Mucosa of rectum (tissue), 2 donors: ENCODE data around the gene DOK1.

Source experiments
- H3K27ac ChIP-seq, 2 donors: one replicate each; pipeline ENCODE4 v1.7.0; 2013; ENCODE audit warnings: inconsistent platforms in 2 of 2, low read depth in 2 of 2, low read length in 2 of 2
- H3K27me3 ChIP-seq, 2 donors: one replicate each; pipeline ENCODE4 v1.7.0; 2013; ENCODE audit warnings: low read length in 2 of 2; ENCODE audit not compliant: control insufficient read depth in 2 of 2, insufficient read depth in 2 of 2
- H3K36me3 ChIP-seq, 2 donors: one replicate each; pipeline ENCODE4 v1.7.0; 2013; ENCODE audit warnings: low read length in 2 of 2; ENCODE audit not compliant: control insufficient read depth in 2 of 2, insufficient read depth in 2 of 2
- H3K4me1 ChIP-seq, 2 donors: one replicate each; pipeline ENCODE4 v1.7.0; 2013; ENCODE audit warnings: low read length in 2 of 2, mild to moderate bottlenecking in 1 of 2; ENCODE audit not compliant: control insufficient read depth in 2 of 2, insufficient read depth in 2 of 2
- H3K4me3 ChIP-seq, 2 donors: one replicate each; pipeline ENCODE4 v1.7.0; 2013; ENCODE audit warnings: low read length in 2 of 2
- H3K9ac ChIP-seq, 2 donors: one replicate each; pipeline ENCODE4 v1.7.0; 2013; ENCODE audit warnings: low read length in 2 of 2, low read depth in 1 of 2, mild to moderate bottlenecking in 1 of 2
- H3K9me3 ChIP-seq, 2 donors: one replicate each; pipeline ENCODE4 v1.7.0; 2013; ENCODE audit warnings: low read length in 2 of 2; ENCODE audit not compliant: control insufficient read depth in 2 of 2
- donor health status: healthy.
- donor health status: Normal muscosa, but diverticular disease.

Gene DOK1

DNA sequence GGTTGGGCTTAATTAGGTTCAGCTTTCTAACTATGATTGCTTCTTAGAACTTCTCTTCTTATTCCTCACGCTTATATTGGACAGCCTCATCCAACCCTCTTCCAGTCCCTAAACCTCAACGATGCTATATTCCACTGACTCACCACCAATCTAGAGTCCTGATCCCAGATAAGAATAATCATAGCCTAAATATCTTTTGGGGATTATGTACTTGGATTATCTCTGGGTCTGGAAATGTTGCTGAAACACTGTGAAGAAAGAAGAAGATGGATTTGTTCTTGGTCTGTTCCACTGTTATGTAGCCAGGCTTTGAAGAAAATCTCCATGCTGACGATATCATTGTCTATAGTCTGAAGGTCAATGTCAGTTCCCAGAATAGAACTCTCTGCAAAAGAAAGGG lies 26.9 kb downstream of the DOK1 start:
- Histone ChIP-seq H3K27me3 (no peaks in the 10 kb centered on the region), H3K9me3 (no peaks in the 10 kb centered on the region), H3K9ac (no peak overlapping the region), H3K36me3 (no peaks in the 10 kb centered on the region), H3K27ac (no peak overlapping the region), H3K4me1 (no peaks in the 10 kb centered on the region), H3K4me3 (no peak overlapping the region)

DNA sequence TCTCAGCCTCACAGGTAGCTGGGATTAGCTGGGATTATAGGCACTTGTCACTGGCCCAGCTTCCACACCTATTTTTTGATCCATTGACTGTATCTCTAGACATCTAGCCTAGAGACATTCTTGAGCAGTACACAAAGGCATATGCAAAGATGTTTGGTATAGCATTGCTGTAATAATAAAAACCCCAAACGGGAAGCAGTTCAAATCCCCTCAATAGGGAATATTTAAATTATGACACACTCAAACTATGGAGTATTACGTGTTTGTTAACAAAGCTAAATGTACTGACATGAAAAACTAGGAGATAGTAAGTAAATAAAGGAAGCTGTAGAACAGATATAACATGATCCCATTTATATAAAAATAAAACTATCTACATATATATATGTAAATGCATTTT lies 27.7 kb downstream of the DOK1 start:
- no peak overlapping the region for H3K4me3 ChIP-seq
- H3K27ac ChIP-seq, result no peak overlapping the region
- H3K27me3 ChIP-seq, result no peaks in the 10 kb centered on the region
- no peaks in the 10 kb centered on the region for H3K36me3 ChIP-seq
- no peaks in the 10 kb centered on the region for H3K9me3 ChIP-seq
- no peak overlapping the region for H3K9ac ChIP-seq
- H3K4me1 ChIP-seq, result no peaks in the 10 kb centered on the region

DNA sequence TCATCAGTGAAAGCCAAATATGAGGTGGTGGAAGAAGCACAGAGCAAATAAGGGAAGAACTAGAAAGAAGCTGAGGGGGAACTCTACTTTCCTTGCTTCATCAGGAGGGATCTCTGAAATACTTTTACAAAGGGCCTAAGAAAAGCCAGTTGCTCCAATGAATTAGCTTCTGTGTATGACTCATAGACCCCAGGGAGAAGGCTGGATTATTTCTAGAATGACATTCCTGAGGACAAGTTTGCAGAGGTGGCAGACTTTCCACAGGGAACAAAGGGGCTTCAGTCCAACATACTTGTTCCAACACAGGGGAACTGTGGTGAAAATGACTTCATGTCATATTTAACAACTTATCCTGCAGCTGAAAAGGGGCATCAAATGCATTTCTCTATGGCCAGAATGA lies 29.0 kb downstream of the DOK1 start:
- H3K4me1 ChIP-seq, result no peaks in the 10 kb centered on the region
- H3K9me3 ChIP-seq, result no peaks in the 10 kb centered on the region
- no peaks in the 10 kb centered on the region for H3K36me3 ChIP-seq
- H3K27ac ChIP-seq, result no peak overlapping the region
- H3K9ac ChIP-seq, result no peak overlapping the region
- no peak overlapping the region for H3K4me3 ChIP-seq
- H3K27me3 ChIP-seq, result no peaks in the 10 kb centered on the region

DNA sequence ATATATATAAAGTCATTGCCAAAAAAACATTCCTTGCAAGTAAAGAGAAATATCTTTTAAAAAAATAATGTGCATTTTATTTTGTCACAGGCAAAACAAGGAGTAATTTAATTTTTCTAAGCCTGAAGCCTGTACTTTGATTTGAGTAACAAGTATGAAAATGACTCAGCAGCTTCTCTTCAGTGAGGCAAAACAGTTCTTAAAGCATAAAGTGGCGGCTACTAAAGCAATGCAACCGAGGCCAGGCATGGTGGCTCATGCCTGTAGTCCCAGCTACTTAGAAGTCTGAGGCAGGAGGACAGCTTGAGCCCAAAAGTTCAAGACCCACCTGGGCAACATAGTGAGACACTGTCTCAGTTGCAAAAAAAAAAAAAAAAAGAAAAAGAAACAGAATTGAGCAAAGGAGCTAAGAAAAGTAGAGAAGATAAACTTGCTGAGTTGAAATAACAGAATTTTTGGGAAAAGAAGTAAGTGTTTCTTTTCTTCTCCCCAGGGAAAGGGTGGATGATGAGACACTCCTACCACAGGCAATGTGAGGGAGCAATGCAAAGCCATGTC lies 29.6 kb downstream of the DOK1 start:
- no peak overlapping the region for H3K4me3 ChIP-seq
- H3K27me3 ChIP-seq, result no peaks in the 10 kb centered on the region
- H3K4me1 ChIP-seq, result no peaks in the 10 kb centered on the region
- no peaks in the 10 kb centered on the region for H3K9me3 ChIP-seq
- no peak overlapping the region for H3K9ac ChIP-seq
- no peak overlapping the region for H3K27ac ChIP-seq
- no peaks in the 10 kb centered on the region for H3K36me3 ChIP-seq

DNA sequence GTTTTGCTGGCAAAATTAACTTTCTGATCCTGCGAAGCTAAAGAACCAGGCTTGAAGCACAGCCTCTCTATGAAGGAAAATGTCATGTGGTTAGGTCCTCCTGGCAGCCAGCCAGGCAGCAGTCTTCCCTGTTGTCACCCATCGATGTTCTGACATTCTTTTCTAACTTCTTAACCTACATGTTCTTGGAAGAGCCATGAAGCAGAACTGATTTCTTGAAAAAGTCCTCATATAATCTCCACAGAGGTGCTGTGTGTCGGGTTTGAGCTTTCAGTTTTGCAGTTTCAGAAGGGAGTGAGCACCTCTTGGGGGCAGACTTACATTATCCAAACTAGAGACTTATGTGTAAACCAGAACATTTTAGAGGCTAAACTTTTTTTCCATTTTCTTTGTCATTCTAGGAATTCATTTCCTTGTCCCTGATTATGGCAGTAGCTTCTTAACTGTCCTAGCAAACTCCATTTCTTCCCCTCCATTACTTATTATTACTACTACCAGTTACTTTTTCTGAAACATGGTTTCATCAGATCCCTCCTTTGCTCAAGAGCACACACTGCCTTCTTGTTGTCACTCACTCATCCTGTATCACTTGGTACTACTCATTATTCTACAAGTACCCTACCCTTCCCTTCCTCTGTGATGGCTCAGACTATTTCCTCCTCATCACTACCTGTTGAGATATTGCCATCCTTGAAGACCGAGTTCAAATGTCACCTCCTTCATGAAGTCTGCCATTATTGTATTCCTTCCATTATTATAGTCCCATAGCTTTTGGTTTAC lies 31.1 kb downstream of the DOK1 start:
- Histone ChIP-seq H3K36me3 (no peaks in the 10 kb centered on the region), H3K9me3 (no peaks in the 10 kb centered on the region), H3K9ac (no peak overlapping the region), H3K27ac (no peak overlapping the region), H3K27me3 (no peaks in the 10 kb centered on the region), H3K4me1 (no peaks in the 10 kb centered on the region), H3K4me3 (no peak overlapping the region)

DNA sequence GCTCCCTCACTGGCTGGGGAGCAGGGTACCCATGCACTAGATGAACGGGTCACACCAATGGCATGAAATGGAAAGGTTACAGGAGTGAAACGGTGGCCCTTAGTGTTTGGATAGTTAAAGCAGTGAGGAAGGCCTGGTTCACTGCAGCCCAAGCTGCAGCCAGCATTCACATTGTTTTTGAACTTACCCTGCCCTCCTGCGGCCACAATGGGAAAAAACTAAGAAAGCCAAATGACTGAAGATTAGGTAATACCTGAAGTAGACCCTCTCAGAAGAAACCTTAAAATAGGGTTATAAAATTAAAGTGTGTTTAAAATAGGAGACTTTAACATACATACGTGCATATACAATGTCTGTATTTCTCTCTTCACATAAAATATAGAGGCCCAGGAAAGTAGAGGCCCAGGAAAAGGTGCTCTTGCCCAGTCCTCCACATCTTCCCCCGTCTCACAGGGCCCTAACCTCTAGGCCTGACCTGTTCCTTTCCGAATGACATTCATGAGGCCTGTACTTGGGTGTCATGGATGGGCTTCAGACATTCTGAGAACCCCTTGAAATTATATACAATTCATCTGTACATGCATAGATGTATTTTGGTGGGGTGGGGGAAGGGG lies 33.3 kb downstream of the DOK1 start:
- H3K4me3 ChIP-seq, result no peak overlapping the region
- H3K36me3 ChIP-seq, result no peaks in the 10 kb centered on the region
- H3K27me3 ChIP-seq, result no peaks in the 10 kb centered on the region
- no peak overlapping the region for H3K9ac ChIP-seq
- H3K9me3 ChIP-seq, result no peaks in the 10 kb centered on the region
- no peak overlapping the region for H3K27ac ChIP-seq
- H3K4me1 ChIP-seq, result no peaks in the 10 kb centered on the region

DNA sequence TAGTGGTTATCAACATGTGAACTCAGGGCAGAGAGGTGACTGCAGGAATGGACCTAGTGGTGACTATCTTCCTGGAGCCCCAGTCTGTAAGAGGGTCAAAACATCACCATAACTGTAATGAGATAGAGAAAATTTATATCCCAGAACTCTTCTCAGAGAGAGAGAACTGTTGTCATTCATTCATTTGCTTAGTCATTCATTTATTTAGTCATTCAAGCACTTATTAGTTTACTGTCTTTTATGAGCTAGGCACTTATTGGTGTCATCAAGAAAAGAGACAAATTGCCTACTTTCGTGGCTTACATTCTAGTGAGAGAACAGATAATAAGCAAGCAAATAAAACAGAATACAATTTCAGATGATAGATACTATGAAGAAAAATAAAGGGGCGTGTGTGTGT lies 34.1 kb downstream of the DOK1 start:
- Histone ChIP-seq H3K9me3 (no peaks in the 10 kb centered on the region), H3K9ac (no peak overlapping the region), H3K4me1 (no peaks in the 10 kb centered on the region), H3K27ac (no peak overlapping the region), H3K4me3 (no peak overlapping the region), H3K27me3 (no peaks in the 10 kb centered on the region), H3K36me3 (no peaks in the 10 kb centered on the region)

DNA sequence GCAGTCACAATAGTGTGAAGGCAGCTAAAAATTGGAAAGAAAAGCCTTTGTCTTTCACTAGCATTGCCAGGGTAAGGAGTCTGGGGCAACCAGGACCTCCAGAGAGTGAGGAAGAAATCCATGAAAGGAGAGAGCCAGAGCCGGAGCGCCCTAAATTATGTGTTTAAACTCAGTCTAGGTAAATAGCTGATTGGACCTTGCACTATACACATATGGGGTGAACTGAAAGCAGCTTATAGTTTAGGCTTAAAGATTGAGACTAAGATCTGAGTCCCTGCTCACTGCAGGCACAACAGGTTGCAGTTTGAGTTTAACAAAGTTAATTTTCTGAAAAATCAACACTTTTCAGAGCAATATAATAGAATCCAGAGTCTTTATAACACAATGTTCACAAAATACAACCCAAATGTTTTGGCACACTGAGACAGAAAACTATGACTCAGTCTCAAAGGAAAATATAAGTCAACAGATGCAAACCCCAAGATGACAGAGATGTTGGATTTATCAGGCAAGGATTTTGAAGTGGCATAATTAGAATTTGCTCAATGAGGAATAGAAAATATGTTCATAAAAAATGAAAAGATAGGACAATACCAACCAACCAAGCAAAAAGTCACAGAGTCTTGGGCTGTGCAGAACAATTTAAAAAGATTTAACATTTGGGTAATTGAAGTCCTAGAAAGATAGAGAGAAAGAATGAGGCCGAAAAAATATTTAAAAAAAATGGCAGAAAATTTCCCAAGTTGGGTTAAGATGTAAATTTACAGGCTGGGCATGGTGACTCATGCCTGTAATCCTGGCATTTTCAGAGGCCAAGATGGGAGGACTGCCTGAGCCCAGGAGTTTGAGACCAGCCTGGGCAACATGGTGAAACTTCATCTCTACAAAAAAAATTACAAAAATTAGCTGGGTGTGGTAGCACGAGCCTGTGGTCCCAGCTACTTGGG lies 39.6 kb downstream of the DOK1 start:
- Histone ChIP-seq H3K36me3 (no peaks in the 10 kb centered on the region), H3K4me3 (no peak overlapping the region), H3K4me1 (no peaks in the 10 kb centered on the region), H3K27me3 (peaks cover 0 to 2% of the 10 kb centered on the region in 2 donors), H3K9me3 (no peaks in the 10 kb centered on the region), H3K9ac (no peak overlapping the region), H3K27ac (no peak overlapping the region)

DNA sequence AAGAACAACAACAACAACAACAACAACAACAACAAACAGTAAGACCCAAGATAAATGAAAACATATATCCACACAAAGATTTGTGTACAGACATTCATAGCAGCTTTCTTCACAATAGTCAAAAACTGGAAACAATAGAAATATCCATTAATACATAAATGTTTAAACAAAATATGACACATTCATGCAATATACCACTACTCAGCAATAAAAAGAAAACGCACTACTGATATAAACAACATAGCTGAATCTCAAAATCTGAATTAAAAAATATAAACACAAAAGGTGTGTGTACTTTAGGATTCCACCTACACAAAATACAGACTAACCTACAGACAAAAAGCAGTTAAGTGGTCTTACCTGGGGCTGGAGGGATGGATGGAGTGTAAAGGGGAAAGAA lies 42.1 kb downstream of the DOK1 start:
- Histone ChIP-seq H3K4me3 (no peak overlapping the region), H3K36me3 (no peaks in the 10 kb centered on the region), H3K9me3 (no peaks in the 10 kb centered on the region), H3K9ac (no peak overlapping the region), H3K27ac (no peak overlapping the region), H3K4me1 (no peaks in the 10 kb centered on the region), H3K27me3 (peaks cover 0 to 2% of the 10 kb centered on the region in 2 donors)

DNA sequence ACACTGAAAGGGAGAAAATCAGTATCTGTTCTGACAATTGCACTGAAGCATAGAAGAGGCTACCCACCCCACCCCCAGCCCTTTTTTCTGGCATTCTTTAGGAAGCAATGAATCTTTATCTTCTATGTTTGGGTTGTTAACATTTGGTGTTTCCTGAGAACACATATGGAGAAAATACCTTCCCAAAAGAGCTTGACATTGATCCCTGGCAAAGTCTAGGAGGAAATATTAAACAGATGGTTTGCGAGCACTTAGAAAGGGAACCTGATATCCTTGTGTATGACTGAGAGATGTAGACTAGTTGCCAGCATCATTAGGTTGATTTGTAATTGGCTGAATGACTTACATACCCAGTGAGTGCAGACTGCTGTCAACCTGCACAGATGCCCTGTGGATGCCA lies 42.9 kb downstream of the DOK1 start:
- Histone ChIP-seq H3K9me3 (no peaks in the 10 kb centered on the region), H3K4me1 (no peaks in the 10 kb centered on the region), H3K9ac (no peak overlapping the region), H3K27ac (no peak overlapping the region), H3K36me3 (no peaks in the 10 kb centered on the region), H3K27me3 (peaks cover 2 to 4% of the 10 kb centered on the region in 2 donors), H3K4me3 (no peak overlapping the region)
